Neural cell (in vitro differentiated cells): ENCODE measurements around the gene TCL1B.

Experiments
- POLR2AphosphoS5 ChIP-seq: IDR thresholded peaks from 2 replicates; pipeline ENCODE4 v1.6.1; 2012
- TF ChIP-seq, protein P1 (sequence below): fragments of 450-650 bp; IDR thresholded peaks from 2 replicates; pipeline ENCODE4 v1.5.1; 2014; ENCODE audit warnings: antibody characterized with exemption, mild to moderate bottlenecking, moderate library complexity; ENCODE audit not compliant: poor library complexity, severe bottlenecking

DNA sequence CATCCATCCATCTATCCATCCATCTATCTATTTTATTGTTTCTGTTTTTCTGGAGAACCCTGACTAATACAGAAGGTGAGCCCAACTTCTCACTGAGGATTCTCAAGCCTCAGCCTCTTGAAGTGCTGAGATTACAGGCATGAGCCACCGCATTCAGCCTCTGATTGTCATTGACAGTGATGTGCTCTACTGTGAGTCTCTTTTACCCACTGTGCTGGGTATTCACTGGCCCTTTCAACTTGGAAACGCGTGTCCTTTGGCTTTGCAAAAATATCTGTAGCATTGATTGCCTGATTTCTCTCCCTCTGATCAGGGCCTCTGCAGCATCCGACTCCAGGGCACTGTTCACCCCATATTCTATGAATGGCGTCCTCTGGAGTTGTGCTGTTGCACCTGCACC, 29.6 kb upstream of the TCL1B start:
- TF ChIP-seq, protein P1, sequence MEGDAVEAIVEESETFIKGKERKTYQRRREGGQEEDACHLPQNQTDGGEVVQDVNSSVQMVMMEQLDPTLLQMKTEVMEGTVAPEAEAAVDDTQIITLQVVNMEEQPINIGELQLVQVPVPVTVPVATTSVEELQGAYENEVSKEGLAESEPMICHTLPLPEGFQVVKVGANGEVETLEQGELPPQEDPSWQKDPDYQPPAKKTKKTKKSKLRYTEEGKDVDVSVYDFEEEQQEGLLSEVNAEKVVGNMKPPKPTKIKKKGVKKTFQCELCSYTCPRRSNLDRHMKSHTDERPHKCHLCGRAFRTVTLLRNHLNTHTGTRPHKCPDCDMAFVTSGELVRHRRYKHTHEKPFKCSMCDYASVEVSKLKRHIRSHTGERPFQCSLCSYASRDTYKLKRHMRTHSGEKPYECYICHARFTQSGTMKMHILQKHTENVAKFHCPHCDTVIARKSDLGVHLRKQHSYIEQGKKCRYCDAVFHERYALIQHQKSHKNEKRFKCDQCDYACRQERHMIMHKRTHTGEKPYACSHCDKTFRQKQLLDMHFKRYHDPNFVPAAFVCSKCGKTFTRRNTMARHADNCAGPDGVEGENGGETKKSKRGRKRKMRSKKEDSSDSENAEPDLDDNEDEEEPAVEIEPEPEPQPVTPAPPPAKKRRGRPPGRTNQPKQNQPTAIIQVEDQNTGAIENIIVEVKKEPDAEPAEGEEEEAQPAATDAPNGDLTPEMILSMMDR, result no peak
- no peak for TF ChIP-seq POLR2AphosphoS5
